GM18499 (cell line): ENCODE measurements around the gene SLC12A9.

Experiments used
- ATAC-seq: cut with Tn5 transposase; IDR thresholded peaks from one replicate; pipeline ENCODE4 v1.9.1; 2021; ENCODE audit warnings: moderate number of reproducible peaks; ENCODE audit not compliant: insufficient read depth, unreplicated experiment

Gene SLC12A9

DNA sequence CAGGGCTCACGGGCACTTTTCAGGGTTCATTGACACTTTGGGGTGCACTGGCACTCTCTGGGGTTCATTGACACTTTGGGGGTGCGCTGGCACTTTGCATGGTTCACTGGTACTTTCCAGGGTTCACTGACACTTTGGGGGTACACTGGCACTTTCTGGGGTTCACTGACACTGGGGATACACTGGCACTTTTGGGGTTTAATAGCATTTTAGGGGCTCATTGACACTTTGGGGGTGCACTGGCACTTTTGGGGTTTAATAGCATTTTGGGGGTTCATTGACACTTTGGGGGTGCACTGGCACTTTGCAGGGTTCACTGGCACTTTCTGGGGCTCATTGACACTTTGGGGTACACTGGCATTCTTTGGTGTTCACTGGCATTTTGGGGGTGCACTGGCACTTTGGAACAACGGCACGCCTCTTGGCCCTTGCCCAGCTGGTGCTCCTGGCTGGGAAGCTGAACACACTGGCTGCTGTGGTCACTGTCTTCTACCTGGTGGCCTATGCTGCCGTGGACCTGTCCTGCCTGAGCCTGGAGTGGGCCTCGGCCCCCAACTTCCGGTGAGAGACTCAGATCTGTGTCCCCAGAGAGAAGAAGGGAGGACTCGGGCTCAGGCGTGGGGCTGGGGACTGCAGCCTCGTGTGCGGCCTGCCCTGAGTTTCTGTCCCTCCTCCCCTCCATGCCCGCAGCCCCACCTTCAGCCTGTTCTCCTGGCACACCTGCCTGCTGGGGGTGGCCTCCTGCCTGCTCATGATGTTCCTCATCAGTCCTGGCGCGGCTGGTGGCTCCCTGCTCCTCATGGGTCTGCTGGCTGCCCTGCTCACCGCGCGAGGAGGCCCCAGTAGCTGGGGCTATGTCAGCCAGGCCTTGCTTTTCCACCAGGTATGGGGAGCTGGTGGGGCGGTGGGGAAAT is 8.4 kb downstream of the SLC12A9 start:
- no peak for ATAC-seq

DNA sequence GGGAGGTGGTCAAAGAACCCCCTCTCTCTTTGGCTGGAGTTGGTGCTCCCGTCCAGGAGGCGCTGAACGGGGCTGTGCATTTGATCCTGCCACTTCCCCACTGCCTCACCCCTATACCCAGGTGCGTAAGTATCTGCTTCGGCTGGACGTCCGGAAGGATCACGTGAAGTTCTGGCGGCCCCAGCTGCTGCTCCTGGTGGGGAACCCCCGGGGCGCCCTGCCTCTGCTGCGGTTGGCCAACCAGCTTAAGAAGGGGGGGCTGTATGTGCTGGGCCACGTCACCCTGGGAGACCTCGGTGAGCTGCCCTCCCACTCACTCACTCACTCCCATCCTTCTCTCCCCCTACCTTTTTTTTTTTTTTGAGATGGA is 9.1 kb downstream of the SLC12A9 start:
- no peak for ATAC-seq

DNA sequence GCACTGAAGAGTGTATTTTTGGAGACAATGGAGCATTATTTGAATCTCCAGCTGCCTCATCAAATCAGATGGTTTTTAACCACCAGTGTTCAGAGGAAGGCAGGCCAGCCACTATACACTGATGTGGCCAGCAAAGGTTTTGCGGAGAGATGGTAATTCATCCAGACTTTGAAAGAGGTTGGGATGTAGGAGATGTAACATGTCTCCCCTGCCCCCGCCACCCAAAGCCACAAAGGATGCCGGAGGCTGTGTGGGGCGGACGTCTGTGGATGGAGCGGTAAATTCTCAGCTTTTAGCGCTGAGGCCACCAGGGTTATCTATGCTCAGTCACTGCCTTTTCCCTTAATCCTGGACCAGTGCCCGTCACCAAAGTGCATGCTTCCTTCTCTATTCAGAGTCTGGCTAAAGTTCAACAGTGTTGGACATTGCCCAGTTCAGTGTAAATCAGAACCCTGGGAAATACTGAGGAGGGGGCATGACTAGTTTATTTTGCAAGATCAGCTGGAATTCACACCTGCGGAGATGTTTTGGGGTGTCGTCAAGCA is 11.0 kb downstream of the SLC12A9 start:
- no peak for ATAC-seq

DNA sequence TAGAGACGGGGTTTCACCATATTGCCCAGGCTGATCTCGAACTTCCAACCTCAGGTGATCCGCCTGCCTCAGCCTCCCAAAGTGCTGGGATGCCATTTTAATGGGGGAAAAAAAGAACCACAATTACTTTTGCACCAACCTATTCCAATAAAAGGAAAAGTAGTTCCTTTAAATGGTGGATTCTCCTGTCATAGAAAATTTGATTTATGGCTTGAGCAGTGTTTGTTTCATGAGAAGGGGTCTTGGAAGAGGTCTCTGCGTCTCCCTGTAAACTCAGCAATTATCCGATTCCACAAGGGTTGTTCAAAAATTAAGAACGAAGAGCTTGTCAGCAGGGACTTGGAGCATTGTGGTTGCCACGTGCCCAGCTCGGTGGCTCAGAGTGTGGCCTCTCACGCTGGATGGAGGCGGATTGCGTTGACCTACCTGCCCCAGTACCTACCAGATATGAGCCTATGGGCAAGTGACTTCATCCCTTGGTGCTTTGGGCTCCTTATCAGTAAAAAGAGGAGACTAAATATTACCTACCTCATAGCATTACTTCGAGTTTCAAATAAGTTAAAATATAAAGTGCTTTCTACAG is 11.8 kb downstream of the SLC12A9 start:
- no peak for ATAC-seq

DNA sequence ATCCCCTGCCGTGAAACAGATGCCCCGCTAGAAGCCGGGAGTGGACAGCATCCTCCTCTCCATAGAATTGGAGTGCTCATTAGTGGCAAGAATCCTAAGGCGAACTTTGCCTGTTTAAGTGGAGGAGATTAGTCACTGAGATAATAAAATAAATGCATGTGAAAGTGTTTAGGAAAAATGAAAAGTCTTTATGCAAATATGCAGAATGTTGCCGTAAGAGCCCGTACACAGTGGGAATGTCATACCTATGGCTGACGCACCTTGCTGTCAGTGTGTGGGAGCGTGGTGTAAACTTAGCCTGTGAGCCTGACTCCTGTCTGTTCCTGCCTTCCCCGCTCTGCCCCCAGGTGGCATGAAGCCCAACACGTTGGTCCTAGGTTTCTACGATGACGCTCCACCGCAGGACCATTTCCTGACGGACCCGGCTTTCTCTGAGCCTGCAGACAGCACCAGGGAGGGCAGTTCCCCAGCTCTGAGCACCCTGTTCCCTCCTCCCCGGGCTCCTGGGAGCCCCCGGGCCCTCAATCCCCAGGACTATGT is 12.9 kb downstream of the SLC12A9 start:
- ATAC-seq: no peak

DNA sequence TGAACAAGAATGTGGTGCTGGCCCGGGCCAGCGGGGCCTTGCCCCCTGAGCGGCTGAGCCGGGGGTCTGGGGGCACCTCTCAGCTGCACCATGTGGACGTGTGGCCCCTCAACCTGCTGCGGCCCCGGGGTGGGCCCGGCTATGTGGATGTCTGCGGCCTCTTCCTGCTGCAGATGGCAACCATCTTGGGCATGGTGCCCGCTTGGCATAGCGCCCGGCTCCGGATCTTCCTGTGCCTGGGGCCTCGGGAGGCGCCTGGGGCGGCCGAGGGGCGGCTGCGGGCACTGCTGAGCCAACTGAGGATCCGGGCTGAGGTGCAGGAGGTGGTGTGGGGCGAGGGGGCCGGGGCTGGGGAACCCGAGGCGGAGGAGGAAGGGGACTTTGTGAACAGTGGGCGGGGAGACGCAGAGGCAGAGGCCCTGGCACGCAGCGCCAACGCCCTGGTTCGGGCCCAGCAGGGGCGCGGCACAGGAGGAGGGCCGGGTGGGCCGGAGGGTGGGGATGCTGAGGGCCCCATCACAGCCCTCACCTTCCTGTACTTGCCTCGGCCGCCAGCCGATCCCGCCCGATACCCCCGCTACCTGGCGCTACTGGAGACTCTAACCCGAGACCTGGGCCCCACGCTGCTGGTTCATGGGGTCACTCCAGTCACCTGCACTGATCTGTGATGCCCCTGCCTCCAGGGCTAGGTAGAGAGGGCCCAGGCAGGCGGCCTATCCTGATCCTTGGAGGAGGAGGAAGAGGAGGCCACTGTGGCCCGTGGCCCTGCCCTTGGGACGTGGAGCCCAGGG is 13.6 kb downstream of the SLC12A9 start:
- ATAC-seq: no peak

DNA sequence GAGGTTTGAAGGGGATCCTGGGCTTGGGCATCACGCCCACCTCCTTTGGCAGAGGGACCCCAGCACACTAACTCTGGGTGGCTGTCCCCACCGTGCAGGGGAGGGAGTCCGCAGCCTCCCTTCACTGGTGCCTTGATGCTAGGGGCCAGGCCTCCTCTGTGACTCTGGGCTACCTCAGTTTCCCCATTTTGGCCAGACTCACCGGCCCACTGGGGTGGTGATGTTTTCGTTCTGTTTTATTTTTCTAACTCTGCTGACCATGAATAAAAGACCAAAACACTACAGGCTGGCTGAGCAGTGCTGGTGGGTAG is 14.2 kb downstream of the SLC12A9 start:
- no peak for ATAC-seq

DNA sequence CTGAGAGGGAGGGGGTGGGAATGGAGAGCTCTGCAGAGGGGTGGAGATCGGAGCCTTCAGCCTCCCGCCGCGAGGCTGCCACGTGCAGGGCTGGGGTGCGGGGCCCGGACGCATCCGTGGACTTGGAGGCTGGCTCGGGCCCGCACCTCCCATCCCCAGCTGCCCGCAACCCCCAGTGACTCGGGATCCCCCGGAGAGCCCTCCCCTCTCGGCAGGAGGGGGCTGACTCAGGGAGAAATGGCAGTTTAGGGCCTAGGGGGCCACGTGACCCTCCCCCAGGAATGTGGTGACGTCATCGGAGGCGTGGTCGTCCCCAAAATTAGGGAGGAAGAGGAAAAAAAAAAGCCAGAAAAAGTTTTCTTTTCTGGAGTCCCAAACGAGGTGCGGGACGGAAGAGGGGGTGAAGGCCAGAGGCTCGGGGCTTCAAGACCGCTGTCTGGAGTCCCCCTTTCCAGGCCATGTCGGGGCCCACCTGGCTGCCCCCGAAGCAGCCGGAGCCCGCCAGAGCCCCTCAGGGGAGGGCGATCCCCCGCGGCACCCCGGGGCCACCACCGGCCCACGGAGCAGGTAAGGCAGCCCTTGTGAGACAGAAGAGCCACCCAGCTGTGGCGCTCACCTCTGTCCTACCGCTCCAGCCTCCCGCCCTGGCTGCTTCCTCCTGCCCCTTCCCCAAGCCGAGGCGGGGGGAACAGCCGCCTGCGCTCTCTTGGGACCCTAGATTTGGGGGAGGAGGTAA is 14.7 kb downstream of the SLC12A9 start, which contains the start of gene TRIP6:
TSS of gene TRIP6 (plus strand) at position 348 of the 736 bp plus-strand sequence. CDS start at position 459, 111 bp downstream.
- no peak for ATAC-seq

DNA sequence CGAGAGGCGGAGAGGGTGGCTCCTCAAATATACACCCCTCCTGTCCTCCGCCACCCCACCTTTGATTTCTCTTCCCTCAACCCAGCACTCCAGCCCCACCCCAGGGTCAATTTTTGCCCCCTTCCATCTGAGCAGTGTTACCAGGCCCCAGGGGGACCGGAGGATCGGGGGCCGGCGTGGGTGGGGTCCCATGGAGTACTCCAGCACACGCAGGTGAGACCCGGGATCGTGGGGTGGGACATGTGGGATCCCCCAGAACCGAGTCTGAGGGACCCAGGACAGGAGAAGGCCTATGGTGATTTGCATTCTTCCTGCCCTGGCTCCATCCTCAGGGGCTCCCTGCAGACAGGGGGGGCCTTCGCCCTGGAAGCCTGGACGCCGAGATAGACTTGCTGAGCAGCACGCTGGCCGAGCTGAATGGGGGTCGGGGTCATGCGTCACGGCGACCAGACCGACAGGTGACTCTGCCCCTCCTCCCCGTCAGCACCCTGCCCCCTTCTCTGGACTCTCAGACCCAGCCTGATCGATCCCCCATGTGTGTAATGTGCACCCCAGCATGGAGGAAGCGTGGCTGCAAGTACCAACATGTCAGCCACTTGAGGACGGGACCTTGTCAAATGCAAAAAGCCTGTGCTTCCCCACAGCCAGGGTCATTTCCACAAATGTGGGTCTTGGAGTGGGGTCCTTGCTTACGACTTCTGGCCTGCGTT is 15.4 kb downstream of the SLC12A9 start:
- no peak for ATAC-seq

DNA sequence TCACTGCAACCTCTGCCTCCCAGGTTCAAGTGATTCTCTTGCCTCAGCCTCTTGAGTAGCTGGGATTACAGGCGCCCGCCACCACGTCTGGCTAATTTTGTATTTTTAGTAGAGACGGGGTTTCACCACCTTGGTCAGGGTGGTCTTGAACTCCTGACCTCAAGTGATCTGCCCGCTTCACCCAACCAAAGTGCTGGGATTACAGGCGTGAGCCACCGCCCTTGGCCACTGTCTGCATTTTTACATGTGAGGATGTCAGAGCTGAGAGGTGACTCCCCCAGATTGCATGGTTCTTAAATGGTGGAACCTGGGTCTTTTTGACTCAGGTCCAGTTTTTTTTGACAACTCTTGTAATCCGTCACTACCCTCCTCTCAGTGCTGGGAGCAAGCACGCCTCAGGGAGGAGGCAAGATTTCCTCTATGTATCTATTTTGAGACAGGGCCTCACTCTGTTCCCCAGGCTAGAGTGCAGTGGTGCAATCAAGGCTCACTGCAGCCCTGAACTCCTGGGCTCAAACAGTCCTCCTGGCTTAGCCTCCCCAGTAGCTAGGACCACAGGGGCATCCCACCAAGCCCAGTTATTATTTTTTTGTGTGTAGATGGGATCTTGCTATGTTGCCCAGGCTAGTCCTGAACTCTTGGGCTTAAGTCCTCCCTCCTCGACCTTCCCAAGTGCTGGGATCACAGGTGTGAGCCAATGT is 21.2 kb downstream of the SLC12A9 start:
- ATAC-seq: no peak

DNA sequence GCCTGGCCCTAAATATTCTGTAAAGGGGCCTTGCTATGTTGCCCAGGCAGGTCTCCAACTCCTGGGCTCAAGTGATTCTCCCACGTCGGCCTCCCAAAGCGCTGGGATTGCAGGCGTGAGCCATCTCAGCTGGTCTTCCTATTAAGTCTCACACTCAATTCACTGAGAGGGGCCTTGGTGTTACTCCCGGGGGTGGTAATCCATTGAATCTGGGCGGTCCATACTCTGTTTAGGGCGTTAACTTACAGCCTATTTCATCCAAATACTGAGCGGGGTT is 21.7 kb downstream of the SLC12A9 start:
- ATAC-seq: no peak

DNA sequence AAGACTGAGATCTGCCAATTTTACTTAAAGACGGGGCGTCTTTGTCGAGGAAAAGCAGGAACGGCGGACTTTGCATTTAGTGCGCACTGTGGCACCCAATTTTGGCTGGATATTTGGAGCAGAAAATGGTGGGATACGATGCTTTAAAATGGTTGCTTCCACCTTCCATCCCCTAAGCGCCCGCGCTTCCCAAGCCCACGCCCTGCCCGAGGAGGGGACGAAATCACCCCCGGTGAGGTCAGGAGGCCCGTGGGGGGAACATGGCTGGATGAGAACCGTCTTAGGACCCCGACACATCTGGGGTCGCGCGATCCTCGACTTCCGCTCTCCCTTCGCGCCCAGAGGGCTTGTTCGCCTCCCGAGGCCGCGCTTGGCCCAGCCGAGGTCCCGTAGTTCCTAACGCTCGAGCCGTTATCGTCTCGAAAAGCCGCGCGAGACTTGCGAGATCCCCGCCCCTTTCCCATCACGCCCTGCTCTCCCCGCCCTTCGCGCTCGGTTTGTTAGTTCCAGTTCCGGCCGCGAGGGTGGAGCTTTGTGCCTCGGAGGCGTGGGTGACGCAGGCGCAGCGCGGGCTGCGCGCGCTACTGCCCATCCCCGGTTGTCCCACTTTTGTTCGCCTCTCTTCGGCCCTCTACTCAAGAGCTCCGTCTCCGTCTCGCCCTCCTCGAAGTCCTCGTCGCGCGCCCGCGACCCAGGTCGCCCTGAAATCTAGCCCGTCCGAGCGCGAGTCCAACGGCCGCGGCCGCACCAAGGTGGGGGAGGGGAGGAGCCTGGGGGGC is 22.3 kb downstream of the SLC12A9 start, which contains the start of gene SRRT:
TSS of gene SRRT (plus strand) at position 527 of the 779 bp plus-strand sequence. CDS start 488 bp downstream, outside the sequence.
- peak; percentile 65 for ATAC-seq

DNA sequence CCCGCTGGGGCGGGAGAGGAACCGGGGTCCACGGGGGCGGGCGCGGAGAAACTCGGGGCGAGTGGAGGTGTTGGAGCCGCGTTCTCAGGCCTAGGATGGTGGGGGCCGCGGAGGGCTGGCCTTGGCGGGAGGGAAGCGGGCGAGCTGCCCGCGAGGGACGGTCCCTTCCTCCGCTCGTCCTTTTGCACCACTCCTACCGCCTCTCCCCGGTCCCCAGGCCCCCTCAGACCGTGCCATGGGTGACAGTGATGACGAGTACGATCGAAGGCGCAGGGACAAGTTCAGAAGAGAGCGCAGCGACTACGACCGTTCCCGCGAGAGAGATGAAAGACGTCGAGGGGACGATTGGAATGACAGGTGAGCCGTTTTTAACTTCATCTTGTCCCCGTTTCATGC is 22.8 kb downstream of the SLC12A9 start:
- no peak for ATAC-seq

DNA sequence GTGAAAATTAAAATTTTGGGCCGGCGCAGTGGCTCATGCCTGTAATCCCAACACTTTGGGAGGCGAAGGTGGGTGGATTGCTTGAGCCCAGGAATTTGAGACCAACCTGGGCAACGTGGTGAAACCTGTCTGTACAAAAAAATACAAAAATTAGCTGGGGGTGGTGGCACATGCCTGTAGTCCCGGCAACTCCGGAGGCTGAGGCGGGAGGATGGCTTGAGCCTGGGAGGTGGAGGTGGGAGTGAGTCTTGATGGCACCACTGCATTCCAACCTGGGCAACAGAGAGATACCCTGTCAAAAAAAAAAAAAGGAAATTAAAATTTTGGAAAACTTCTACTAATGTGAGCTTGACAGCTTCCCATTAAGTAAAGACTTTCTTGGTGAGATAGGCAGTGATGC is 25.5 kb downstream of the SLC12A9 start:
- ATAC-seq: no peak

DNA sequence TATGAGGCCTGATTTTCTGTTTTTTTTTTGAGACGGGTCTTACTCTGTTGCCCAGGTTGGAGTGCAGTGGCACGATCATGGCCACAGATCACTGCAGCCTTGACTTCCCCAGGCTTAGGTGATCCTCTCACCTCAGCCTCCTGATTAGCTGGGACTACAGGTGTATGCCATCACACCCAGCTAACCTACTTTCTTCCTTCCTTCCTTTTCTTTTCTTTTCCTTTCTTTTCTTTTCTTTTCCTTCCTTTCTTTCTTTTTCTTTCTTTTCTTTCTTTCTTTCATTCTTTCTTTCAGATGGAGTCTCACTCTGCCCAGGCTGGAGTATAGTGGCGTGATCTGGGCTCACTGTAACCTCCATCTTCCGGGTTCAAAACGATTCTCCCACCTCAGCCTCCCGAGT is 26.2 kb downstream of the SLC12A9 start:
- no peak for ATAC-seq

DNA sequence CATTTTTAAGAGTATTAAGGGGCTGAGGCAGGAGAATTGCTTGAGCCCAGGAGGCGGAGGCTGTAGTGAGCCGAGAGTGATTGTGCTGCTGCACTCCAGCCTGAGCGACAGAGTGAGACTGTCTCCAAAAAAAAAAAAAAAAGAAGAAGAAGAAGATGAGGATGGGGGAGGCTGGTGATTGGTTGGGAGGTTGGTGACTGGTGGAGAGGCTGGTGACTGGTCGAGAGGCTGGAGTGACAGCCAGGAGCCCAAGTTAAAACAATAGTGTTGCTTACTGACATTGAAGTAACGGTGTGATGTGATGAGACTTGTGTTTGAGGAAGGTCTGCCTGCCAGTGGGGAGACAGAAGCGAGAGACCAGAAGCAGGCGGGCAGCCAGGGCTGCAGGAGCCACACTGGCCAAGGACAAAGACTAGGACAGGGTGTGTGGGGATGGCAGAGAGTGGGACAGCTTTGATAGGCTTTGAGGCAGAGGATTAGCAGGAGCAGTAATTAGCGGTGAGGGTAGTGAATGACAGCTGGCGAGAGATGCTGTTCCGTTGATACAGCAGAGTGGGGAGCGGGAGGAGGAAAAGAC is 27.3 kb downstream of the SLC12A9 start:
- ATAC-seq: no peak

DNA sequence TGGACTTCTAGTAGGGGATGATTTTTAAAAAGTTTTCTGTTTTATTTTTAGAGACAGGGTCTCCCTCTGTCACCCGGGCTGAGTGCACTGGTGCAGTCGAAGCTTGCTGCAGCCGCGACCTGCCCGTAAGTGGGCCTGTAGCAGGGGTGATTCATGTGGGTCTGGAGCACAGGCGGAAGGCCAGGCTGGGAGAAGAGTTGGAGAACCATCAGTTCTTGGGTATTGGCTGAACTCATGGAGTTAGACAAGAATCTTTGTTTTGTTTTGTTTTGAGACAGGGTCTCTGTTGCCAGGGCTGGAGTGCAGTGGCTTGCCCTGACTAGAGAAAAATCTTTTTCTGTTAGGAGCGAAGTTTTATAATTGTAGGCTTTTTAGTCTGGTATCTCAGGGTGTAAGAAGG is 28.1 kb downstream of the SLC12A9 start:
- no peak for ATAC-seq

DNA sequence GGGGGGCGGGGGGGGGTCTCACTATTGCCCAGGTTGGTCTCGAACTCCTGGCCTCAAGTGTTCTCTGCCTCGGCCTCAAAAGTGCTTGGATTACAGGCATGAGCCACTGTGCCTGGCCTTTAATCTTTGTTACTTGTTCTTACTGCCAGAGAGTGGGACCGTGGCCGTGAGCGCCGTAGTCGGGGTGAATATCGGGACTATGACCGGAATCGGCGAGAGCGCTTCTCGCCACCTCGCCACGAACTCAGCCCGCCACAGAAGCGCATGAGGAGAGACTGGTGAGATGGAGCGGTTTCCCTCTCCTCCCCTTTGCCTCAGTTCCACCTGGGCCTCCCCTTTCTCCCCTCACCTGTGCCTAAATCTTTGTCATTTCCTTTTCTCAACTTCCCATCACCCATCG is 28.6 kb downstream of the SLC12A9 start:
- no peak for ATAC-seq
